CD4-positive, alpha-beta T cell (primary cell): ENCODE results near the gene GTPBP1. TPM values are rescaled to one million over a fixed set of nuclear protein-coding genes. Genes with fewer than 3 reads are reported as not detected.

ENCODE experiments used
- ATAC-seq: fragments of 200-7000 bp; cut with Tn5 transposase; one replicate; pipeline ENCODE4 v1.10.0; 2022; ENCODE audit warnings: mild to moderate bottlenecking; ENCODE audit not compliant: poor library complexity
- CTCF ChIA-PET: fragments of 350-600 bp; sonication (Branson Sonifier 250); formaldehyde crosslinking; loops from one replicate; lab custom pipeline; 2021; ENCODE audit warnings: antibody characterized with exemption, inconsistent platforms; lab: Charles Lee
- POLR2A ChIA-PET: fragments of 350-600 bp; sonication (Branson Sonifier 250); formaldehyde crosslinking; loops from one replicate; lab custom pipeline; 2021; ENCODE audit warnings: antibody characterized with exemption, inconsistent platforms; lab: Charles Lee
- DNase-seq, 14 experiments: peaks; one replicate each; pipeline ENCODE4 v3.0.0-alpha.2; 2013 to 2020; ENCODE audit warnings: mixed read lengths in 2 of 14
- H3K27ac ChIP-seq, 2 donors: one replicate each; pipeline versions ENCODE4 v1.5.1 to v1.7.0; 2013; ENCODE audit warnings: low read length in 2 of 2, low read depth in 1 of 2, mild to moderate bottlenecking in 1 of 2
- H3K27me3 ChIP-seq, 2 experiments: 1 replicate in 1 of 2; 2 replicates in 1 of 2; pipeline versions ENCODE4 v1.6.1 to v1.7.0; 2013; ENCODE audit warnings: low read length in 2 of 2, control low read depth in 1 of 2, mild to moderate bottlenecking in 1 of 2, moderate library complexity in 1 of 2; ENCODE audit not compliant: insufficient read depth in 2 of 2, control insufficient read depth in 1 of 2
- H3K36me3 ChIP-seq: one replicate; pipeline ENCODE4 v1.6.1; 2013; ENCODE audit warnings: low read length, control low read depth; ENCODE audit not compliant: insufficient read depth
- H3K4me1 ChIP-seq: one replicate; pipeline ENCODE4 v1.6.1; 2013; ENCODE audit warnings: low read length, control low read depth; ENCODE audit not compliant: insufficient read depth
- H3K4me3 ChIP-seq: one replicate; pipeline ENCODE4 v1.5.1; 2013; ENCODE audit warnings: mild to moderate bottlenecking, low read length, moderate library complexity
- H3K9me3 ChIP-seq, 2 experiments: 1 replicate in 1 of 2; 2 replicates in 1 of 2; pipeline versions ENCODE4 v1.6.1 to v1.7.0; 2013; ENCODE audit warnings: low read length in 2 of 2, mild to moderate bottlenecking in 2 of 2, control low read depth in 1 of 2, moderate library complexity in 1 of 2; ENCODE audit not compliant: control insufficient read depth in 1 of 2, insufficient read depth in 1 of 2
- H3K27ac Mint-ChIP-seq: one replicate; pipeline ENCODE4 v1.8.0; 2020; ENCODE audit warnings: mixed read lengths
- H3K27me3 Mint-ChIP-seq: one replicate; pipeline ENCODE4 v1.8.0; 2021; ENCODE audit warnings: mixed read lengths
- H3K36me3 Mint-ChIP-seq: one replicate; pipeline ENCODE4 v1.8.0; 2021; ENCODE audit warnings: low read depth, mixed read lengths
- H3K4me1 Mint-ChIP-seq: one replicate; pipeline ENCODE4 v1.8.0; 2021; ENCODE audit warnings: low read depth, mixed read lengths
- H3K4me3 Mint-ChIP-seq: one replicate; pipeline ENCODE4 v1.8.0; 2020; ENCODE audit warnings: mild to moderate bottlenecking, mixed read lengths
- H3K9me3 Mint-ChIP-seq: one replicate; pipeline ENCODE4 v1.8.0; 2020; ENCODE audit warnings: mixed read lengths
- intact Hi-C, 2 experiments: fragments of 100-400 bp; cut with DNase I in 1 of 2; cut with micrococcal nuclease in 1 of 2; formaldehyde crosslinking; loops; one replicate each; pipeline versions ENCODE4 v1.15.1 to v1.9.0; 2023 to 2025; cut with DNase I, micrococcal nuclease
- total RNA-seq, 174 experiments: library from RNA in 2 of 174; stranded (reverse) in 2 of 174; gene quantifications; one replicate each; pipeline ENCODE4 v1.2.3 and lab custom pipeline; 2021 to 2026
- TF ChIP-seq, protein P1 (sequence below): fragments of 200-600 bp; IDR thresholded peaks from one replicate; pipeline ENCODE4 v1.8.0; 2022; ENCODE audit warnings: antibody characterized with exemption, mild to moderate bottlenecking

The GTPBP1 gene
- total RNA-seq, 2 experiments from 2014 or later, result 263 to 272 TPM

DNA sequence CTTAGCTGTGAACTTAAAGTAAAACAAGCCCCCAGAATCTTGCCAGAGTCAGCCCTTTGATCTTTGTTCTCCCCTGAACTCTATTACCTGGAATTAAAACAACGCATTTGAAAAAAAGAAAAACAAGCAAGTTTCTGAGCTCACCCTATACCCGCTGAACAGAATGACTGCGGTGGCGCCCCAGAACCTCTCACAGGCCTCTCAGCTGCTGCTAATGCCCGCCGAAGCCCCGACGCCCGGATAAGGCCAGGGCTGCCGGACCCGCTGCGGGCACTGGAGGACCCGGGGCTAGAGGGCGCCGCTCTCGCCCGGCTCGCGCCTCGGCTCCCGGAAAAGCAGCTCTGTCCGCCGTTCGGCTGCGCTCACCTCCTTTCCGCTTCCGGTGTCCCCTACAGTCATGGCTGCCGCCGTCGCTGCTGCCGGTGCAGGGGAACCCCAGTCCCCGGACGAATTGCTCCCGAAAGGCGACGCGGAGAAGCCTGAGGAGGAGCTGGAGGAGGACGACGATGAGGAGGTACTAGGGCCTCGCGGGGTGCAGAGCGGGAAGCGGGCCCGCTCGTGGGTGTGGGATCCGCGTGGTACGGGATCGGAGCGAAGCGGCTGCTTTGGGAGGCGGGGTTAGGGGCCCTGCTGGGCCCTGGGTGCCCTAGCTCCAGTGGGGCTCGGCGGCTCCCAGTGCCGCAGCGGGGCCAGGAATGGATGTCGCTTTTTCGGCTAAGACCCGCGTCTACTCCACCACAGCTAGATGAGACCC lies 24.0 kb upstream of the GTPBP1 start, which contains the start of gene TOMM22:
TOMM22 (plus strand) TSS at position 376 of the 754 bp plus-strand sequence; CDS start at position 398, 22 bp downstream.
- no peaks in the 10 kb centered on the region for H3K9me3 Mint-ChIP-seq
- H3K4me1 ChIP-seq, result peaks cover 18% of the 10 kb centered on the region
- peaks cover 48% of the 10 kb centered on the region for H3K36me3 Mint-ChIP-seq
- peaks cover 33% of the 10 kb centered on the region for H3K36me3 ChIP-seq
- no peaks in the 10 kb centered on the region for H3K9me3 ChIP-seq
- POLR2A ChIA-PET, result interaction anchor here (0.6 to 4.2 kb wide), 22 partner anchors 8 to 718 kb away, joined by 3 to 66 read pairs (median 4); partner anchors contain the start of genes CBY1, FAM227A, GTPBP1 and JOSD1
- H3K27ac ChIP-seq, result peak within 1 kb of the TSS; percentile 79 to 84
- peaks cover 24% of the 10 kb centered on the region for H3K4me1 Mint-ChIP-seq
- peak; percentile 88 for ATAC-seq
- TF ChIP-seq, protein P1, sequence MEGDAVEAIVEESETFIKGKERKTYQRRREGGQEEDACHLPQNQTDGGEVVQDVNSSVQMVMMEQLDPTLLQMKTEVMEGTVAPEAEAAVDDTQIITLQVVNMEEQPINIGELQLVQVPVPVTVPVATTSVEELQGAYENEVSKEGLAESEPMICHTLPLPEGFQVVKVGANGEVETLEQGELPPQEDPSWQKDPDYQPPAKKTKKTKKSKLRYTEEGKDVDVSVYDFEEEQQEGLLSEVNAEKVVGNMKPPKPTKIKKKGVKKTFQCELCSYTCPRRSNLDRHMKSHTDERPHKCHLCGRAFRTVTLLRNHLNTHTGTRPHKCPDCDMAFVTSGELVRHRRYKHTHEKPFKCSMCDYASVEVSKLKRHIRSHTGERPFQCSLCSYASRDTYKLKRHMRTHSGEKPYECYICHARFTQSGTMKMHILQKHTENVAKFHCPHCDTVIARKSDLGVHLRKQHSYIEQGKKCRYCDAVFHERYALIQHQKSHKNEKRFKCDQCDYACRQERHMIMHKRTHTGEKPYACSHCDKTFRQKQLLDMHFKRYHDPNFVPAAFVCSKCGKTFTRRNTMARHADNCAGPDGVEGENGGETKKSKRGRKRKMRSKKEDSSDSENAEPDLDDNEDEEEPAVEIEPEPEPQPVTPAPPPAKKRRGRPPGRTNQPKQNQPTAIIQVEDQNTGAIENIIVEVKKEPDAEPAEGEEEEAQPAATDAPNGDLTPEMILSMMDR, result peak; percentile 65
- H3K4me3 ChIP-seq, result peak within 1 kb of the TSS; percentile 98
- DNase-seq, result peak; percentile 67 to 92 (median 80)
- peak within 1 kb of the TSS; percentile 87 for H3K27ac Mint-ChIP-seq
- intact Hi-C loops, result loop anchor here (1.0 to 10.0 kb wide), 4 partner anchors 19 to 177 kb away; partner anchors contain the start of genes JOSD1 (in 2 of the 2), CBY1 (in 1 of the 2), DDX17 (in 1 of the 2) and FAM227A (in 1 of the 2)
- peak within 1 kb of the TSS; percentile 98 for H3K4me3 Mint-ChIP-seq
- CTCF ChIA-PET, result interaction anchor here (0.5 to 5.2 kb wide), 25 partner anchors 9 to 1795 kb away, joined by 3 to 58 read pairs (median 4); partner anchors contain the start of genes CBY1, DMC1, FAM227A and GTPBP1
- no peaks in the 10 kb centered on the region for H3K27me3 Mint-ChIP-seq
- no peaks in the 10 kb centered on the region for H3K27me3 ChIP-seq

DNA sequence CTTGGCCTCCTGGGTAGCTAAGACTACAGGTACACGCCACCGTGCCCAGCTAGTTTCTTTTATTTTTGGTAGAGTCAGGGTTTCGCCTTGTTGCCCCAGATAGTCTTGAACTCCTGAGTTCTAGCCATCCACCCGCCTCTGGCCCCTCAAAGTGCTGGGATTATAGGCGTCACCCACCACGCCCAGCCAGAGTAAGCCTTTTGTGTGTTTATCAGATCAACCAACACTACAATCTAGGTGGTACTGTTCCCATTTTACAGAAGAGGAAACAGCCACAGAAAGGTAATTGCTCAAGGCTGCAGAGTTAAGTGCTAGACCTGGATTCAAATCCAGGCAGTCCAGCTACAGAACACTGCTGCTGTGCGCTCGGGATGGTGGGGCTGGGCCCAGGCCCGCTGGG lies 20.8 kb upstream of the GTPBP1 start:
- Mint-ChIP-seq H3K4me1 (peaks cover 24% of the 10 kb centered on the region), H3K27me3 (no peaks in the 10 kb centered on the region), H3K36me3 (peaks cover 79% of the 10 kb centered on the region), H3K27ac (peak overlapping the region; percentile 72), H3K9me3 (no peaks in the 10 kb centered on the region), H3K4me3 (peak overlapping the region; percentile 38)
- TF ChIP-seq, protein P1, result no peak
- H3K36me3 ChIP-seq, result peaks cover 55% of the 10 kb centered on the region
- no peak overlapping the region for H3K4me3 ChIP-seq
- CTCF ChIA-PET, result interaction anchor here (0.9 to 5.2 kb wide), 2 partner anchors 13 to 40 kb away, joined by 3 to 58 read pairs; partner anchors contain the start of gene JOSD1
- no peaks in the 10 kb centered on the region for H3K27me3 ChIP-seq
- POLR2A ChIA-PET, result interaction anchor here (4.2 kb wide), 1 partner anchor 13 kb away, joined by 66 read pairs; the partner anchor contains the start of gene JOSD1
- no peaks in the 10 kb centered on the region for H3K9me3 ChIP-seq
- no peak for DNase-seq
- intact Hi-C loops, result loop anchor here (1.0 to 10.0 kb wide), 2 partner anchors 29 to 180 kb away; partner anchors contain the start of genes CBY1 (in 1 of the 2), DDX17 (in 1 of the 2) and FAM227A (in 1 of the 2)
- no peak for ATAC-seq
- peaks cover 18% of the 10 kb centered on the region for H3K4me1 ChIP-seq
- H3K27ac ChIP-seq, result no peak overlapping the region

DNA sequence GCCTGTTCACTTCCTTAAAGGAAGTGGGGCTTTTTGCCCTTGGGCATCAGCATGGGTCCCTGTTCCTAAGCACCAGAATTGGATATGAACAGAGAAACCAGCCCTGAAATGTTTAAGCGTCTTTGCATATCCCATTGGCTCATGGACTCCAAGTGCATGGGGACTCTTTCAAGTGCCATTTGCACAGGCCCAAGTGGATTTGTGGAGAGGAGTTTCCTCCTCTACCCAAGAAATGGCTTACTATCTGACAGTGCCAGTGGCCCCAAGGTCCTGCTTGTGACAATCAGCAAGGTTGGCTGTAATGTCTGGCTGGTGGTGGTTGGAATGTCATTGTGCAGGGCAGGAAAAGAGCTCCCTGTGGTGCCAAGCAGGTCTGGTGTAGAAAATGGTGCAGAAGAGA lies 20.0 kb upstream of the GTPBP1 start:
- TF ChIP-seq, protein P1, result no peak
- no peak overlapping the region for H3K27ac Mint-ChIP-seq
- Histone ChIP-seq H3K27ac (no peak overlapping the region), H3K27me3 (no peaks in the 10 kb centered on the region), H3K9me3 (no peaks in the 10 kb centered on the region), H3K4me3 (no peak overlapping the region), H3K4me1 (peaks cover 18% of the 10 kb centered on the region), H3K36me3 (peaks cover 55% of the 10 kb centered on the region)
- ATAC-seq (no peak), DNase-seq (no peak)
- no peak overlapping the region for H3K4me3 Mint-ChIP-seq
- H3K9me3 Mint-ChIP-seq, result no peaks in the 10 kb centered on the region
- peaks cover 24% of the 10 kb centered on the region for H3K4me1 Mint-ChIP-seq
- peaks cover 83% of the 10 kb centered on the region for H3K36me3 Mint-ChIP-seq
- ChIA-PET POLR2A (no interaction called here), CTCF (no interaction called here)
- no peaks in the 10 kb centered on the region for H3K27me3 Mint-ChIP-seq
- intact Hi-C loops, result loop anchor here (1.0 to 10.0 kb wide), 2 partner anchors 29 to 181 kb away; partner anchors contain the start of genes CBY1 (in 1 of the 2), DDX17 (in 1 of the 2) and FAM227A (in 1 of the 2)
